HepG2 (cell line): Measurements from ENCODE around the gene XPNPEP3. TPM values are rescaled to one million over a fixed set of nuclear protein-coding genes. Genes with fewer than 3 reads are reported as not detected.

Experiments used
- PHF21A ChIP-seq: sonication (generic); formaldehyde crosslinking; IDR thresholded peaks from 2 replicates; pipeline ENCODE4 v1.5.0; 2020; ENCODE audit warnings: mild to moderate bottlenecking, missing genetic modification reagents
- STAT6 ChIP-seq: sonication (generic); formaldehyde crosslinking; IDR thresholded peaks from 2 replicates; pipeline ENCODE4 v1.4.0; 2020; ENCODE audit warnings: missing genetic modification reagents, mild to moderate bottlenecking, borderline replicate concordance
- TRAFD1 ChIP-seq: sonication (generic); formaldehyde crosslinking; IDR thresholded peaks from 2 replicates; pipeline ENCODE4 v1.5.1; 2020; ENCODE audit warnings: missing genetic modification reagents, mild to moderate bottlenecking, borderline replicate concordance
- ZBTB34 ChIP-seq: sonication (generic); formaldehyde crosslinking; IDR thresholded peaks from 2 replicates; pipeline ENCODE4 v1.8.0; 2022; ENCODE audit warnings: mild to moderate bottlenecking, missing genetic modification reagents
- ZNF225 ChIP-seq: sonication (generic); formaldehyde crosslinking; IDR thresholded peaks from 2 replicates; pipeline ENCODE4 v1.4.0; 2020; ENCODE audit warnings: mild to moderate bottlenecking, missing genetic modification reagents
- ZNF318 ChIP-seq: sonication (generic); formaldehyde crosslinking; IDR thresholded peaks from 2 replicates; pipeline ENCODE4 v1.4.0; 2020; ENCODE audit warnings: mild to moderate bottlenecking, missing genetic modification reagents
- ZNF564 ChIP-seq: sonication (generic); formaldehyde crosslinking; IDR thresholded peaks from 2 replicates; pipeline ENCODE4 v1.8.1; 2023; ENCODE audit warnings: mild to moderate bottlenecking, missing genetic modification reagents
- ZNF790 ChIP-seq: sonication (generic); formaldehyde crosslinking; IDR thresholded peaks from 2 replicates; pipeline ENCODE4 v1.8.0; 2022; ENCODE audit warnings: missing genetic modification reagents, mild to moderate bottlenecking, borderline replicate concordance
- ZNF891 ChIP-seq: sonication (generic); formaldehyde crosslinking; IDR thresholded peaks from 2 replicates; pipeline ENCODE4 v1.5.0; 2020; ENCODE audit warnings: mild to moderate bottlenecking, missing genetic modification reagents
- polyA plus RNA-seq, 8 experiments: library from polyadenylated mRNA; depleted of rRNA in 3 of 8; stranded (reverse) in 7 of 8; unstranded in 1 of 8; fragments of >200 nt; fragmentation: Illumina TruSeq in 4 of 8; extraction: Trizol in 4 of 8; gene quantifications; 2 replicates each; pipeline versions ENCODE4 v1.2.1 to v1.2.3, GENCODE V29; 2011 to 2016; ENCODE audit warnings: low read depth in 4 of 8, missing spikeins in 1 of 8, mixed read lengths in 1 of 8; ENCODE audit not compliant: insufficient read depth in 1 of 8
- total RNA-seq, 5 experiments: library from RNA; depleted of rRNA; stranded (reverse); fragments of >200 nt; fragmentation: Illumina TruSeq; extraction: Trizol; gene quantifications; 2 replicates each; pipeline ENCODE4 v1.2.3, GENCODE V29; 2016; ENCODE audit warnings: low read depth in 1 of 5

The XPNPEP3 gene
- total and polyA plus RNA-seq, 2 of the 13 experiments (the other 11 are each of a cell fraction or from before 2014, with no cell fraction given), result 10.3 to 14.0 TPM

- TF ChIP-seq STAT6 (CRISPR knock-in tag), result peak; percentile 83; the same call in 1 of the 2 replicates
- peak; percentile 80 for TF ChIP-seq ZNF891
- TF ChIP-seq TRAFD1 (CRISPR knock-in tag), result peak; percentile 91; the same call in 1 of the 2 replicates
- TF ChIP-seq ZNF790, result peak; percentile 27; the same call in 1 of the 2 replicates
- peak; percentile 83; the same call in 1 of the 2 replicates for TF ChIP-seq PHF21A (CRISPR knock-in tag)
- TF ChIP-seq ZNF225, result 0 out of 2 replicates have a peak, but pooled peaks have one; percentile 53
- TF ChIP-seq ZBTB34, result no peak; the same call in 1 of the 2 replicates
- peak; percentile 83 for TF ChIP-seq ZNF318
- peak; percentile 98 for TF ChIP-seq ZNF564 (CRISPR knock-in tag)
Measured at GRCh38 chr22:40856513-40857308, at the start of gene XPNPEP3, which contains the start of gene ST13 (continued).
